CD4-positive, CD25-positive, alpha-beta regulatory T cell (primary cell): ENCODE measurements around the gene RDH8. TPM values are rescaled to one million over a fixed set of nuclear protein-coding genes. Genes with fewer than 3 reads are reported as not detected.

Source experiments
- ATAC-seq, 2 donors: fragments of 150-1000 bp; cut with Tn5 transposase; one replicate each; pipeline ENCODE4 v1.10.0; 2021; ENCODE audit warnings: low read depth in 2 of 2, moderate number of reproducible peaks in 2 of 2, moderate library complexity in 1 of 2
- DNase-seq, 3 donors: peaks; one replicate each; pipeline versions ENCODE4 v3.0.0 to v3.0.0-alpha.2; 2012 to 2022; ENCODE audit warnings: mixed read lengths in 1 of 3
- H3K27ac ChIP-seq: one replicate; pipeline ENCODE4 v1.7.0; 2013; ENCODE audit warnings: mild to moderate bottlenecking, low read length; ENCODE audit not compliant: insufficient read depth, poor library complexity, severe bottlenecking
- H3K27me3 ChIP-seq: one replicate; pipeline ENCODE4 v1.7.0; 2013; ENCODE audit warnings: low read length; ENCODE audit not compliant: control insufficient read depth, insufficient read depth
- H3K36me3 ChIP-seq: one replicate; pipeline ENCODE4 v1.7.0; 2013; ENCODE audit warnings: mild to moderate bottlenecking, low read length, moderate library complexity; ENCODE audit not compliant: control insufficient read depth, insufficient read depth
- H3K4me1 ChIP-seq: 2 replicates; pipeline ENCODE4 v1.7.0; 2013; ENCODE audit warnings: mild to moderate bottlenecking, low read length; ENCODE audit not compliant: insufficient read depth, control insufficient read depth, poor library complexity, severe bottlenecking
- H3K4me3 ChIP-seq: one replicate; pipeline ENCODE4 v1.7.0; 2013; ENCODE audit warnings: low read depth, mild to moderate bottlenecking, low read length, moderate library complexity
- H3K9me3 ChIP-seq, 2 experiments: 1 replicate in 1 of 2; 2 replicates in 1 of 2; pipeline ENCODE4 v1.7.0; 2013; ENCODE audit warnings: low read length in 2 of 2, mild to moderate bottlenecking in 1 of 2, moderate library complexity in 1 of 2; ENCODE audit not compliant: control insufficient read depth in 2 of 2
- H3K27ac Mint-ChIP-seq, 3 donors: one replicate each; pipeline ENCODE4 v1.8.0; 2020 to 2022; ENCODE audit warnings: mild to moderate bottlenecking in 3 of 3, mixed read lengths in 3 of 3, moderate library complexity in 2 of 3
- H3K27me3 Mint-ChIP-seq: one replicate; pipeline ENCODE4 v1.8.0; 2022; ENCODE audit warnings: mild to moderate bottlenecking, mixed read lengths
- H3K36me3 Mint-ChIP-seq: one replicate; pipeline ENCODE4 v1.8.0; 2020; ENCODE audit warnings: mixed read lengths
- H3K4me1 Mint-ChIP-seq, 4 donors: one replicate each; pipeline ENCODE4 v1.8.0; 2020 to 2022; ENCODE audit warnings: mixed read lengths in 4 of 4, mild to moderate bottlenecking in 1 of 4
- H3K4me3 Mint-ChIP-seq, 4 donors: one replicate each; pipeline ENCODE4 v1.8.0; 2020 to 2022; ENCODE audit warnings: mild to moderate bottlenecking in 4 of 4, mixed read lengths in 4 of 4, moderate library complexity in 3 of 4
- H3K9me3 Mint-ChIP-seq, 7 donors: one replicate each; pipeline ENCODE4 v1.8.0; 2020 to 2022; ENCODE audit warnings: mixed read lengths in 7 of 7, mild to moderate bottlenecking in 3 of 7, moderate library complexity in 2 of 7
- polyA plus RNA-seq, 4 donors: library from polyadenylated mRNA; unstranded; fragments of 300-500 nt; fragmentation: Illumina TruSeq; gene quantifications; one replicate each; pipeline ENCODE4 v1.2.3, GENCODE V29; 2021
- total RNA-seq: library from RNA; stranded (reverse); gene quantifications from one replicate; pipeline ENCODE4 v1.2.3, GENCODE V29; 2022

RDH8 gene
- total and polyA plus RNA-seq, 5 donors from 2014 or later, result not detected

GRCh38 chr19:9971166-9971897, 42.0 kb upstream of the RDH8 start:
- Histone ChIP-seq H3K4me1 (no peaks in the 10 kb centered on the region), H3K27ac (no peak overlapping the region), H3K9me3 (no peaks in the 10 kb centered on the region), H3K27me3 (peaks cover 7% of the 10 kb centered on the region), H3K36me3 (no peaks in the 10 kb centered on the region), H3K4me3 (no peak overlapping the region)
- DNase-seq, result no peak
- H3K4me1 Mint-ChIP-seq, result peaks cover 0 to 6% (median 2%) of the 10 kb centered on the region in 4 donors
- H3K9me3 Mint-ChIP-seq, result peaks cover 0 to 3% (median 0%) of the 10 kb centered on the region in 7 donors
- H3K36me3 Mint-ChIP-seq, result no peaks in the 10 kb centered on the region
- peaks cover 20% of the 10 kb centered on the region for H3K27me3 Mint-ChIP-seq
- H3K4me3 Mint-ChIP-seq, result no peak overlapping the region
- H3K27ac Mint-ChIP-seq, result no peak overlapping the region
- ATAC-seq, result no peak

GRCh38 chr19:9972103-9972502, 41.2 kb upstream of the RDH8 start:
- Histone ChIP-seq H3K36me3 (no peaks in the 10 kb centered on the region), H3K4me3 (no peak overlapping the region), H3K9me3 (no peaks in the 10 kb centered on the region), H3K27ac (no peak overlapping the region), H3K27me3 (peaks cover 7% of the 10 kb centered on the region), H3K4me1 (no peaks in the 10 kb centered on the region)
- H3K27me3 Mint-ChIP-seq, result peaks cover 14% of the 10 kb centered on the region
- H3K36me3 Mint-ChIP-seq, result no peaks in the 10 kb centered on the region
- H3K9me3 Mint-ChIP-seq, result peaks cover 0 to 3% (median 0%) of the 10 kb centered on the region in 7 donors
- ATAC-seq (no peak), DNase-seq (no peak)
- no peak overlapping the region for H3K4me3 Mint-ChIP-seq
- peaks cover 0 to 4% (median 2%) of the 10 kb centered on the region in 4 donors for H3K4me1 Mint-ChIP-seq
- H3K27ac Mint-ChIP-seq, result no peak overlapping the region

- Histone ChIP-seq H3K9me3 (no peaks in the 10 kb centered on the region), H3K27me3 (no peaks in the 10 kb centered on the region), H3K4me1 (no peaks in the 10 kb centered on the region), H3K27ac (no peak overlapping the region), H3K36me3 (no peaks in the 10 kb centered on the region), H3K4me3 (no peak overlapping the region)
- Mint-ChIP-seq H3K36me3 (no peaks in the 10 kb centered on the region), H3K9me3 (peaks cover 0 to 4% (median 0%) of the 10 kb centered on the region in 7 donors), H3K4me1 (no peaks in the 10 kb centered on the region), H3K27ac (peak overlapping the region in 1 of 3 donors; percentile 35), H3K4me3 (no peak overlapping the region), H3K27me3 (no peaks in the 10 kb centered on the region)
- no peak for DNase-seq
- ATAC-seq, result no peak
Measured at GRCh38 chr19:9981406-9982260, 31.6 kb upstream of the RDH8 start.

GRCh38 chr19:9986787-9987281, 26.4 kb upstream of the RDH8 start:
- ATAC-seq (no peak), DNase-seq (no peak)
- Histone ChIP-seq H3K4me1 (no peaks in the 10 kb centered on the region), H3K27ac (no peak overlapping the region), H3K4me3 (no peak overlapping the region), H3K27me3 (no peaks in the 10 kb centered on the region), H3K36me3 (no peaks in the 10 kb centered on the region), H3K9me3 (no peaks in the 10 kb centered on the region)
- no peaks in the 10 kb centered on the region for H3K36me3 Mint-ChIP-seq
- no peak overlapping the region for H3K27ac Mint-ChIP-seq
- no peak overlapping the region for H3K4me3 Mint-ChIP-seq
- H3K9me3 Mint-ChIP-seq, result no peaks in the 10 kb centered on the region
- H3K4me1 Mint-ChIP-seq, result peaks cover 0 to 2% (median 0%) of the 10 kb centered on the region in 4 donors
- no peaks in the 10 kb centered on the region for H3K27me3 Mint-ChIP-seq

- Mint-ChIP-seq H3K27me3 (no peaks in the 10 kb centered on the region), H3K36me3 (no peaks in the 10 kb centered on the region), H3K4me1 (peaks cover 0 to 2% (median 0%) of the 10 kb centered on the region in 4 donors), H3K27ac (no peak overlapping the region), H3K9me3 (no peaks in the 10 kb centered on the region), H3K4me3 (no peak overlapping the region)
- Histone ChIP-seq H3K4me1 (no peaks in the 10 kb centered on the region), H3K9me3 (no peaks in the 10 kb centered on the region), H3K36me3 (no peaks in the 10 kb centered on the region), H3K27ac (no peak overlapping the region), H3K4me3 (no peak overlapping the region), H3K27me3 (no peaks in the 10 kb centered on the region)
- DNase-seq (no peak), ATAC-seq (no peak)
Measured at GRCh38 chr19:9989504-9989903, 23.8 kb upstream of the RDH8 start.

GRCh38 chr19:9991425-9992191, 21.7 kb upstream of the RDH8 start:
- Mint-ChIP-seq H3K27me3 (no peaks in the 10 kb centered on the region), H3K36me3 (no peaks in the 10 kb centered on the region), H3K4me3 (no peak overlapping the region), H3K27ac (no peak overlapping the region), H3K9me3 (no peaks in the 10 kb centered on the region), H3K4me1 (peaks cover 0 to 2% (median 0%) of the 10 kb centered on the region in 4 donors)
- ATAC-seq, result no peak
- no peak for DNase-seq
- H3K36me3 ChIP-seq, result no peaks in the 10 kb centered on the region
- H3K4me1 ChIP-seq, result no peaks in the 10 kb centered on the region
- H3K9me3 ChIP-seq, result no peaks in the 10 kb centered on the region
- no peaks in the 10 kb centered on the region for H3K27me3 ChIP-seq
- no peak overlapping the region for H3K4me3 ChIP-seq
- H3K27ac ChIP-seq, result no peak overlapping the region

GRCh38 chr19:9995084-9995483, 18.2 kb upstream of the RDH8 start:
- H3K27ac ChIP-seq, result no peak overlapping the region
- ATAC-seq (no peak), DNase-seq (no peak)
- H3K27ac Mint-ChIP-seq, result no peak overlapping the region
- peaks cover 9% of the 10 kb centered on the region for H3K27me3 Mint-ChIP-seq
- peaks cover 0 to 2% (median under 1%) of the 10 kb centered on the region in 4 donors for H3K4me1 Mint-ChIP-seq
- no peak overlapping the region for H3K4me3 Mint-ChIP-seq
- no peaks in the 10 kb centered on the region for H3K4me1 ChIP-seq
- H3K4me3 ChIP-seq, result no peak overlapping the region
- no peaks in the 10 kb centered on the region for H3K36me3 Mint-ChIP-seq
- no peaks in the 10 kb centered on the region for H3K9me3 Mint-ChIP-seq
- H3K9me3 ChIP-seq, result no peaks in the 10 kb centered on the region
- H3K27me3 ChIP-seq, result no peaks in the 10 kb centered on the region
- H3K36me3 ChIP-seq, result no peaks in the 10 kb centered on the region
